Measurements from ENCODE around the gene TP73. TPM values are rescaled to one million over a fixed set of nuclear protein-coding genes. Genes with fewer than 3 reads are reported as not detected.

The TP73 gene
- polyA plus RNA-seq, 1 donor from 2014 or later: not detected

GRCh38 chr1:3663999-3664699 is 11.8 kb downstream of the TP73 start:
- Histone ChIP-seq H3F3A (ENCODE audit: insufficient read depth, low read length, poor library complexity, severe bottlenecking) (no peaks in the 10 kb centered on the region), H3K27me3 (ENCODE audit: insufficient read depth, low read depth, low read length) (no peaks in the 10 kb centered on the region), H3K9me3 (ENCODE audit: low read length) (no peaks in the 10 kb centered on the region), H3K4me2 (ENCODE audit: low read length) (no peak overlapping the region), H3K27ac (ENCODE audit: low read length) (no peak overlapping the region), H4K20me1 (ENCODE audit: insufficient read depth) (no peaks in the 10 kb centered on the region), H2AFZ (ENCODE audit: low read depth, low read length) (no peak overlapping the region), H3K9me2 (ENCODE audit: insufficient read depth, low read length) (no peaks in the 10 kb centered on the region), H3K36me3 (ENCODE audit: insufficient read depth, low read length) (no peaks in the 10 kb centered on the region), H3K9ac (ENCODE audit: low read length) (no peak overlapping the region), H3K4me3 (ENCODE audit: low read length) (no peak overlapping the region), H3K79me2 (replicated peaks; ENCODE audit: insufficient read depth, low read length) (no peaks in the 10 kb centered on the region)
- no peak for TF ChIP-seq POLR2AphosphoS5 (IDR thresholded peaks at IDR 0.05)
- no peak for TF ChIP-seq SMC3 (conservative IDR thresholded peaks at IDR 0.05; ENCODE audit: poor library complexity)
- TF ChIP-seq REST (IDR thresholded peaks at IDR 0.05; ENCODE audit: borderline replicate concordance): no peak
- TF ChIP-seq RAD21 (conservative IDR thresholded peaks at IDR 0.05): no peak
- TF ChIP-seq MXI1 (conservative IDR thresholded peaks at IDR 0.05; ENCODE audit: poor library complexity, severe bottlenecking): no peak
- no peak for TF ChIP-seq TAF1 (IDR thresholded peaks at IDR 0.05; ENCODE audit: low read depth)
- no peak for TF ChIP-seq EZH2 (IDR thresholded peaks at IDR 0.05; ENCODE audit: borderline replicate concordance, insufficient read depth, low read length, poor library complexity, severe bottlenecking)
- no peak for TF ChIP-seq EP300 (conservative IDR thresholded peaks at IDR 0.05; ENCODE audit: poor library complexity, severe bottlenecking)
- TF ChIP-seq CTCF (IDR thresholded peaks at IDR 0.05; ENCODE audit: poor library complexity, severe bottlenecking): no peak

- Histone ChIP-seq H3K79me2 (replicated peaks; ENCODE audit: insufficient read depth, low read length) (no peaks in the 10 kb centered on the region), H3K9ac (ENCODE audit: low read length) (no peak overlapping the region), H3K27me3 (ENCODE audit: insufficient read depth, low read depth, low read length) (no peaks in the 10 kb centered on the region), H3K36me3 (ENCODE audit: insufficient read depth, low read length) (no peaks in the 10 kb centered on the region), H3K9me2 (ENCODE audit: insufficient read depth, low read length) (no peaks in the 10 kb centered on the region), H3F3A (ENCODE audit: insufficient read depth, low read length, poor library complexity, severe bottlenecking) (no peaks in the 10 kb centered on the region), H3K9me3 (ENCODE audit: low read length) (no peaks in the 10 kb centered on the region), H4K20me1 (ENCODE audit: insufficient read depth) (no peaks in the 10 kb centered on the region), H2AFZ (ENCODE audit: low read depth, low read length) (no peak overlapping the region), H3K27ac (ENCODE audit: low read length) (no peak overlapping the region), H3K4me2 (ENCODE audit: low read length) (no peak overlapping the region), H3K4me3 (ENCODE audit: low read length) (no peak overlapping the region)
- TF ChIP-seq REST (IDR thresholded peaks at IDR 0.05; ENCODE audit: borderline replicate concordance): no peak
- no peak for TF ChIP-seq TAF1 (IDR thresholded peaks at IDR 0.05; ENCODE audit: low read depth)
- no peak for TF ChIP-seq RAD21 (conservative IDR thresholded peaks at IDR 0.05)
- TF ChIP-seq EZH2 (IDR thresholded peaks at IDR 0.05; ENCODE audit: borderline replicate concordance, insufficient read depth, low read length, poor library complexity, severe bottlenecking): no peak
- no peak for TF ChIP-seq POLR2AphosphoS5 (IDR thresholded peaks at IDR 0.05)
- TF ChIP-seq EP300 (conservative IDR thresholded peaks at IDR 0.05; ENCODE audit: poor library complexity, severe bottlenecking): no peak
- TF ChIP-seq SMC3 (conservative IDR thresholded peaks at IDR 0.05; ENCODE audit: poor library complexity): no peak
- TF ChIP-seq MXI1 (conservative IDR thresholded peaks at IDR 0.05; ENCODE audit: poor library complexity, severe bottlenecking): no peak
- TF ChIP-seq CTCF (IDR thresholded peaks at IDR 0.05; ENCODE audit: poor library complexity, severe bottlenecking): no peak
Measured at GRCh38 chr1:3664700-3665375, 12.5 kb downstream of the TP73 start.

Data from neural cell (in vitro differentiated cells).